ENCODE data around the gene ANKMY1. TPM values are rescaled to one million over a fixed set of nuclear protein-coding genes. Genes with fewer than 3 reads are reported as not detected.

ANKMY1 gene
- total RNA-seq, 1 donor, result 11.2 TPM

- no peaks in the 10 kb centered on the region for H3K79me2 ChIP-seq (ENCODE audit: insufficient read depth, low read length)
- peak overlapping the region; percentile 21 for H3K4me2 ChIP-seq (ENCODE audit: insufficient read depth, low read length)
- H3K36me3 ChIP-seq (ENCODE audit: insufficient read depth, low read length), result no peaks in the 10 kb centered on the region
- no peak overlapping the region for H2AFZ ChIP-seq (ENCODE audit: low read length)
- peaks cover 4% of the 10 kb centered on the region for H4K20me1 ChIP-seq (ENCODE audit: insufficient read depth, low read length)
- no peaks in the 10 kb centered on the region for H3K4me1 ChIP-seq (ENCODE audit: insufficient read depth, low read length)
- no peak overlapping the region for H3K4me3 ChIP-seq (ENCODE audit: insufficient read depth, low read length)
- DNase-seq (ENCODE audit: insufficient read length, low spot score, missing footprints), result peak; percentile 100
- TF ChIP-seq CTCF (IDR thresholded peaks at IDR 0.05; ENCODE audit: extremely low read depth, low read depth, low read length), result peak; percentile 68
- H3K9me3 ChIP-seq (ENCODE audit: low read depth, low read length), result no peaks in the 10 kb centered on the region
- H3K27ac ChIP-seq (ENCODE audit: low read depth, low read length), result no peak overlapping the region
- H3K27me3 ChIP-seq (ENCODE audit: insufficient read depth, low read length), result no peaks in the 10 kb centered on the region
These were observed 46.6 kb upstream of the ANKMY1 start for GRCh38 chr2:240604291-240604938.

- H3K4me1 ChIP-seq (ENCODE audit: insufficient read depth, low read length), result no peaks in the 10 kb centered on the region
- H3K9me3 ChIP-seq (ENCODE audit: low read depth, low read length), result no peaks in the 10 kb centered on the region
- peak; percentile 73 for DNase-seq (ENCODE audit: insufficient read length, low spot score, missing footprints)
- no peak overlapping the region for H3K4me2 ChIP-seq (ENCODE audit: insufficient read depth, low read length)
- H3K27ac ChIP-seq (ENCODE audit: low read depth, low read length), result no peak overlapping the region
- H3K79me2 ChIP-seq (ENCODE audit: insufficient read depth, low read length), result no peaks in the 10 kb centered on the region
- no peaks in the 10 kb centered on the region for H3K27me3 ChIP-seq (ENCODE audit: insufficient read depth, low read length)
- H4K20me1 ChIP-seq (ENCODE audit: insufficient read depth, low read length), result peaks cover 4% of the 10 kb centered on the region
- no peak overlapping the region for H3K4me3 ChIP-seq (ENCODE audit: insufficient read depth, low read length)
- H2AFZ ChIP-seq (ENCODE audit: low read length), result no peak overlapping the region
- no peak for TF ChIP-seq CTCF (IDR thresholded peaks at IDR 0.05; ENCODE audit: extremely low read depth, low read depth, low read length)
- no peaks in the 10 kb centered on the region for H3K36me3 ChIP-seq (ENCODE audit: insufficient read depth, low read length)
These were observed 46.1 kb upstream of the ANKMY1 start for GRCh38 chr2:240603846-240604245.

- Histone ChIP-seq H3K79me2 (ENCODE audit: insufficient read depth, low read length) (no peaks in the 10 kb centered on the region), H3K27ac (ENCODE audit: low read depth, low read length) (no peak overlapping the region), H3K4me2 (ENCODE audit: insufficient read depth, low read length) (no peak overlapping the region), H3K36me3 (ENCODE audit: insufficient read depth, low read length) (no peaks in the 10 kb centered on the region), H4K20me1 (ENCODE audit: insufficient read depth, low read length) (peaks cover 4% of the 10 kb centered on the region), H3K27me3 (ENCODE audit: insufficient read depth, low read length) (no peaks in the 10 kb centered on the region), H2AFZ (ENCODE audit: low read length) (no peak overlapping the region), H3K4me3 (ENCODE audit: insufficient read depth, low read length) (no peak overlapping the region), H3K9me3 (ENCODE audit: low read depth, low read length) (no peaks in the 10 kb centered on the region), H3K4me1 (ENCODE audit: insufficient read depth, low read length) (no peaks in the 10 kb centered on the region)
- peak; percentile 65 for DNase-seq (ENCODE audit: insufficient read length, low spot score, missing footprints)
- TF ChIP-seq CTCF (IDR thresholded peaks at IDR 0.05; ENCODE audit: extremely low read depth, low read depth, low read length), result no peak
These were observed 45.5 kb upstream of the ANKMY1 start for GRCh38 chr2:240603081-240603835.
